Trophoblast cell (in vitro differentiated cells and primary cell): ENCODE measurements around the gene HIPK2.

Experiments used
- DNase-seq, 2 donors: peaks; one replicate each; pipeline ENCODE4 v3.0.0-alpha.2; 2016
- H2AFZ ChIP-seq: 2 replicates; pipeline ENCODE4 v1.6.1; 2013; ENCODE audit warnings: low read length, moderate library complexity, mild to moderate bottlenecking; ENCODE audit not compliant: insufficient read depth, poor library complexity
- H2AK5ac ChIP-seq: 2 replicates; pipeline ENCODE4 v1.6.1; 2013; ENCODE audit warnings: mild to moderate bottlenecking, low read length
- H2BK120ac ChIP-seq: 2 replicates; pipeline ENCODE4 v1.6.1; 2013; ENCODE audit warnings: low read length, mild to moderate bottlenecking, moderate library complexity; ENCODE audit not compliant: insufficient read depth, poor library complexity
- H2BK12ac ChIP-seq: 2 replicates; pipeline ENCODE4 v1.6.1; 2013; ENCODE audit warnings: mild to moderate bottlenecking, low read length, moderate library complexity
- H2BK5ac ChIP-seq: 2 replicates; pipeline ENCODE4 v1.6.1; 2013; ENCODE audit warnings: low read length, low read depth, moderate library complexity, mild to moderate bottlenecking; ENCODE audit not compliant: poor library complexity
- H3K14ac ChIP-seq: 2 replicates; pipeline ENCODE4 v1.6.1; 2013; ENCODE audit warnings: mild to moderate bottlenecking, low read length
- H3K18ac ChIP-seq: 2 replicates; pipeline ENCODE4 v1.6.1; 2013; ENCODE audit warnings: mild to moderate bottlenecking, low read length
- H3K23ac ChIP-seq: 2 replicates; pipeline ENCODE4 v1.6.1; 2013; ENCODE audit warnings: low read length
- H3K27ac ChIP-seq: 2 replicates; pipeline ENCODE4 v1.5.1; 2013; ENCODE audit warnings: low read depth, mild to moderate bottlenecking, inconsistent platforms, low read length, moderate library complexity
- H3K27me3 ChIP-seq: 2 replicates; pipeline ENCODE4 v1.6.1; 2013; ENCODE audit warnings: inconsistent platforms, mild to moderate bottlenecking, low read length, moderate library complexity; ENCODE audit not compliant: insufficient read depth
- H3K36me3 ChIP-seq, 2 experiments: 1 replicate in 1 of 2; 2 replicates in 1 of 2; pipeline ENCODE4 v1.6.1; 2013; ENCODE audit warnings: low read length in 2 of 2, mild to moderate bottlenecking in 2 of 2, moderate library complexity in 1 of 2; ENCODE audit not compliant: insufficient read depth in 2 of 2, control insufficient read depth in 1 of 2
- H3K4ac ChIP-seq: 2 replicates; pipeline ENCODE4 v1.6.1; 2013; ENCODE audit warnings: low read depth, mild to moderate bottlenecking, low read length, moderate library complexity
- H3K4me1 ChIP-seq, 2 experiments: 1 replicate in 1 of 2; 2 replicates in 1 of 2; pipeline ENCODE4 v1.6.1; 2013; ENCODE audit warnings: low read length in 2 of 2, mild to moderate bottlenecking in 2 of 2, moderate library complexity in 1 of 2; ENCODE audit not compliant: insufficient read depth in 2 of 2, control insufficient read depth in 1 of 2
- H3K4me2 ChIP-seq: 2 replicates; pipeline ENCODE4 v1.6.1; 2013; ENCODE audit warnings: inconsistent platforms, mild to moderate bottlenecking, low read length, moderate library complexity
- H3K4me3 ChIP-seq: 2 replicates; pipeline ENCODE4 v1.5.1; 2013; ENCODE audit warnings: mild to moderate bottlenecking, low read depth, low read length, inconsistent platforms
- H3K79me1 ChIP-seq: one replicate; pipeline ENCODE4 v1.6.1; 2013; ENCODE audit warnings: low read length
- H3K79me2 ChIP-seq: 2 replicates; pipeline ENCODE4 v1.6.1; 2013; ENCODE audit warnings: low read length, mild to moderate bottlenecking; ENCODE audit not compliant: control insufficient read depth, insufficient read depth, poor library complexity
- H3K9ac ChIP-seq: 2 replicates; pipeline ENCODE4 v1.6.1; 2013; ENCODE audit warnings: mild to moderate bottlenecking, low read length
- H3K9me3 ChIP-seq: 2 replicates; pipeline ENCODE4 v1.6.1; 2013; ENCODE audit warnings: low read depth, mild to moderate bottlenecking, control low read depth, inconsistent platforms, low read length; ENCODE audit not compliant: insufficient read depth
- H4K12ac ChIP-seq: 2 replicates; pipeline ENCODE4 v1.6.1; 2013; ENCODE audit warnings: low read depth, mild to moderate bottlenecking, low read length, moderate library complexity
- H4K8ac ChIP-seq: 2 replicates; pipeline ENCODE4 v1.6.1; 2013; ENCODE audit warnings: low read depth, mild to moderate bottlenecking, low read length, moderate library complexity
- H4K91ac ChIP-seq: one replicate; pipeline ENCODE4 v1.6.1; 2013; ENCODE audit warnings: low read depth, mild to moderate bottlenecking, low read length, moderate library complexity
- WGBS: extraction: QIAGEN DNeasy Blood & Tissue Kit; methylation state at CpG from one replicate; pipeline ENCODE4 v1.1.7; 2013; ENCODE audit warnings: missing lambda C conversion rate; ENCODE audit not compliant: insufficient read length, insufficient coverage; ENCODE audit errors: extremely low coverage; 5-methylcytosine and 5-hydroxymethylcytosine counted together

Gene HIPK2

GRCh38 chr7:139732471-139733167 lies 45.2 kb downstream of the HIPK2 start:
- Histone ChIP-seq H3K4me2 (no peak overlapping the region), H3K36me3 (no peaks in the 10 kb centered on the region), H3K18ac (no peak overlapping the region), H4K12ac (no peak overlapping the region), H3K9me3 (peaks cover 2% of the 10 kb centered on the region), H2BK5ac (no peak overlapping the region), H3K27me3 (no peaks in the 10 kb centered on the region), H2BK120ac (no peak overlapping the region), H4K8ac (no peak overlapping the region), H3K4me1 (no peaks in the 10 kb centered on the region), H3K27ac (no peak overlapping the region), H3K79me1 (no peaks in the 10 kb centered on the region), H2BK12ac (no peak overlapping the region), H3K4me3 (no peak overlapping the region), H3K14ac (no peak overlapping the region), H3K23ac (no peak overlapping the region), H2AK5ac (no peak overlapping the region), H3K9ac (no peak overlapping the region), H3K79me2 (no peaks in the 10 kb centered on the region), H3K4ac (no peak overlapping the region), H2AFZ (no peak overlapping the region), H4K91ac (no peak overlapping the region)
- DNase-seq = no peak
- no CpG with 5 or more reads among the region's 2 CpGs for WGBS

GRCh38 chr7:139731802-139732470 lies 45.9 kb downstream of the HIPK2 start:
- no peaks in the 10 kb centered on the region for H3K4me1 ChIP-seq
- no peak overlapping the region for H2BK12ac ChIP-seq
- no peak overlapping the region for H3K23ac ChIP-seq
- H4K12ac ChIP-seq = no peak overlapping the region
- H3K18ac ChIP-seq = no peak overlapping the region
- H3K27me3 ChIP-seq = no peaks in the 10 kb centered on the region
- no peak overlapping the region for H3K4me3 ChIP-seq
- H3K14ac ChIP-seq = no peak overlapping the region
- whole genome bisulfite sequencing = no CpG with 5 or more reads among the region's 9 CpGs
- no peak overlapping the region for H2AFZ ChIP-seq
- H3K79me2 ChIP-seq = no peaks in the 10 kb centered on the region
- H2AK5ac ChIP-seq = no peak overlapping the region
- H3K36me3 ChIP-seq = no peaks in the 10 kb centered on the region
- H3K4me2 ChIP-seq = no peak overlapping the region
- no peak overlapping the region for H3K27ac ChIP-seq
- H3K79me1 ChIP-seq = no peaks in the 10 kb centered on the region
- H2BK120ac ChIP-seq = no peak overlapping the region
- H4K8ac ChIP-seq = no peak overlapping the region
- DNase-seq = peak; percentile 82 to 86
- no peak overlapping the region for H4K91ac ChIP-seq
- H3K4ac ChIP-seq = no peak overlapping the region
- no peak overlapping the region for H3K9ac ChIP-seq
- H3K9me3 ChIP-seq = peaks cover 2% of the 10 kb centered on the region
- H2BK5ac ChIP-seq = no peak overlapping the region

DNA sequence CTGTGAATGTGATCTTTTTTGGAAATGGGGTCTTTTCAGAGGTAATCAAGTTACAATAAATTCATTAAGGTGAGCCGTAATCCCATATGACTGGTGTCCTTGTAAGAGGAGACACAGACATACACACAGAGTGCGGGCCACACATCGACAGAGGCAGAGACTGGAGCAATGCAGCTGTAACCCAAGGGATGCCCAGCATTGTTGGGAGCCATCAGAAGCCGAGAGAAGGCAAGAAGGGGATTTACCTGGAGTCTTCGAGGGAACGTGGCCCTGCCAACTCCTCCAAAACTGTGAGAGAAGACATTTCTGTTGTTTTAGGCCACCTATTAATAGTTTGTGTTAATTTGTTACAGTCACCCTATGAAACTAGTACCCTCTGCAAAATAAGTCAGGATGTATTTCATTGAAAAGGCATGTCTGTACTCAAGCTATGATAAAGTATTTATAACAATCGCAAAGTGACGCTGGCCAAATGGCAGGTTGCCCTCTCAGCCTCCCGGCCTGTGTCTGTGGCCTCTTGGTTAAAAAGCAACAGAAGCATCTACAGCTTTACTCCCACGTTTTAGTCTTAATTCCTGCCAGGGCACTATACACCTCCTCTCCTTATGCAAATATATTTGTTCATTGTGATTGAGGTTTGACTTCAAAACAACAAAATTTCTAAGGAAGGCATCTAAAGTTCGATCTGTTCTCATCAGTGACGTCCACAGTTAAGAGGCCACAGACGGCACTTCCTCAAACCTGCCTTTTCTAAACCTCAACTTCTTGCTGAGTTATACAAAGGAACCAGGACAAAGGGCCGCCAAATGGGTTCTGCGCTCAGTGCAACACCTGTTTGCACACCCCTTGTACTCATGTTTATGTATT lies 46.8 kb downstream of the HIPK2 start:
- no peak overlapping the region for H4K8ac ChIP-seq
- no peak overlapping the region for H2AK5ac ChIP-seq
- no peak overlapping the region for H3K4me2 ChIP-seq
- no peak overlapping the region for H3K14ac ChIP-seq
- no peaks in the 10 kb centered on the region for H3K79me2 ChIP-seq
- no peak overlapping the region for H2BK5ac ChIP-seq
- H3K23ac ChIP-seq = no peak overlapping the region
- H3K9me3 ChIP-seq = peaks cover 2% of the 10 kb centered on the region
- WGBS = no CpG with 5 or more reads among the region's 15 CpGs
- H3K4me3 ChIP-seq = no peak overlapping the region
- H3K27me3 ChIP-seq = no peaks in the 10 kb centered on the region
- H2AFZ ChIP-seq = no peak overlapping the region
- no peak overlapping the region for H2BK12ac ChIP-seq
- H3K9ac ChIP-seq = no peak overlapping the region
- no peaks in the 10 kb centered on the region for H3K4me1 ChIP-seq
- H3K79me1 ChIP-seq = no peaks in the 10 kb centered on the region
- no peak for DNase-seq
- H3K27ac ChIP-seq = no peak overlapping the region
- no peaks in the 10 kb centered on the region for H3K36me3 ChIP-seq
- H4K12ac ChIP-seq = no peak overlapping the region
- no peak overlapping the region for H2BK120ac ChIP-seq
- H3K18ac ChIP-seq = no peak overlapping the region
- no peak overlapping the region for H4K91ac ChIP-seq
- no peak overlapping the region for H3K4ac ChIP-seq

DNA sequence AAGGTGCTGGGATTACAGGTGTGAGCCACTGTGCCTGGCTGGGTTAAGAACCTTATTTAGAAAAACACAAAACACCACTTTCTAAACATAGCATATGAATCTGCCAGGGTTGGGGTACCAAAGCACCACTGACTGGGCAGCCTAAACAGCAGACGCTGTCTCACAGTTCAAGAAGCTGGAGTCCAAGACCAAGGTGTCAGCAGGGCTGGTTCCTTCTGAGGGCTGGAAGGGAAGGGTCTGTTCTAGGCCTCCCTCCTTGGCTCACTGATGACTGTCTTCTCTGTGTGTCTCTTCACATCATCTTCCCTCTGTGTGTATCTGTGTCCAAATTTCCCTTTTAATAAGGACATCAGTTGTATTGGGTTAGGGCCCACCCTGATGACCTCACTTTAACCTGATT lies 49.6 kb downstream of the HIPK2 start:
- DNase-seq = no peak
- H3K27ac ChIP-seq = no peak overlapping the region
- H3K18ac ChIP-seq = no peak overlapping the region
- no peak overlapping the region for H2AFZ ChIP-seq
- H4K12ac ChIP-seq = no peak overlapping the region
- H4K91ac ChIP-seq = no peak overlapping the region
- no peak overlapping the region for H2AK5ac ChIP-seq
- no peak overlapping the region for H2BK120ac ChIP-seq
- no peak overlapping the region for H3K4me2 ChIP-seq
- H3K9ac ChIP-seq = no peak overlapping the region
- H3K4me3 ChIP-seq = no peak overlapping the region
- no peak overlapping the region for H2BK5ac ChIP-seq
- no peak overlapping the region for H3K14ac ChIP-seq
- no CpG with 5 or more reads among the region's 1 CpG for WGBS
- no peak overlapping the region for H3K23ac ChIP-seq
- no peaks in the 10 kb centered on the region for H3K4me1 ChIP-seq
- no peak overlapping the region for H4K8ac ChIP-seq
- no peak overlapping the region for H3K4ac ChIP-seq
- H3K79me1 ChIP-seq = no peaks in the 10 kb centered on the region
- H3K36me3 ChIP-seq = no peaks in the 10 kb centered on the region
- no peaks in the 10 kb centered on the region for H3K79me2 ChIP-seq
- no peak overlapping the region for H2BK12ac ChIP-seq
- H3K27me3 ChIP-seq = no peaks in the 10 kb centered on the region
- peaks cover 2% of the 10 kb centered on the region for H3K9me3 ChIP-seq
